Stimulated activated CD8-positive, alpha-beta memory T cell treated with anti-CD3 and anti-CD28 coated beads, Interleukin-4, amount 100 ng/mL, for 4 hours (primary cell): ENCODE measurements around the gene HS6ST2.

Source experiments
- DNase-seq, 2 donors: peaks; one replicate each; pipeline ENCODE4 v3.0.0-alpha.2; 2020; ENCODE audit warnings: low read depth in 2 of 2, low spot score in 1 of 2

Gene HS6ST2

DNA sequence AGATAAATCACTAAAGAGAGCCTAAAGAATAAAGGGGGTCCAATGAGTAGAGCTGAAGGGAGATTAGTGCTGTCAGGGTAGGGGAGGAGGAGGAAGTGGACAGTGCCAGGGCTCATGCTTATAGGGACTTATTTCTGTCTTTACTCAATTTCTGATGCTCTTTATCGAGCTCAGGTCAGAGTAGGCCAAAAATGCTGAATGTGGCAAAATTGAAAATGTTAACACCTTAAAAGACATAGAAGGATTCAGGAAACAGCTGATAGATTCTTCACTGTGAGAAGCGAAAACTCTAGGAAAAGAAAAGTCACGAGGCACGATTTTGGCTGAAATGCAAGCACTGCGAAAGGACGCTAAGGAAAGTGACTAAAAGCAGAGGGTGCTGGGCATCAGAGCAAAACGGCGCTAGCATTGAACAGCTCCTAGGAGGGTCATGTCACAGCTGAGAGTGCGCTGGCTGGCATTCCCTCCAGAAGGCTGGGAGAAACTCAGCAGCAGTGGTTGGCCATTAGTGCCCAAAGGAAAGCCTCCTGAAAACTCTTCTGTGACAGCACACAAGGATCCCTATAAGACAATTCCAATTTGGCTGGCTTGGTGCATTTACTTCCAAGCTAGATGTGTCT, 150.9 kb downstream of the HS6ST2 start:
- DNase-seq, result no peak

GRCh38 chrX:132802033-132802432, 156.4 kb downstream of the HS6ST2 start:
- no peak for DNase-seq

DNA sequence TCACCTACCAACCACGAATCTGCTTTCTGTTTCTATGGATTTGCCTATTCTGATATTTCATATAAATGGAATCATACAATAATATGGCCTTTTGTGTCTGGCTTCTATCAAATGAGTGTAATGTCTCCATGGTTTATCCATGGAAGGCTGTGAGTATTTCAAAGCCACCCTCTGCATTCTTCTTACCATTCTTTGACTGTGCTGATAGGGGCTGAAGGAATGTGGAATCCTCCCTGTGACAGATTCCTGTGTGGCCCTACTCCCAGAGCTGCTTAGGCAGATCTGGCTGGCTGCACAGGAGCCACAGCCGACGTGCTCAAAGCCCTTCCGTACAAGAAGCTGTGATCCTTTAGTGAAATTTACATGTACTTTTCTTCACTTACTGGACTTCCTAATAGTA, 163.2 kb downstream of the HS6ST2 start:
- DNase-seq, result no peak

GRCh38 chrX:132791714-132792113, 166.7 kb downstream of the HS6ST2 start:
- no peak for DNase-seq

DNA sequence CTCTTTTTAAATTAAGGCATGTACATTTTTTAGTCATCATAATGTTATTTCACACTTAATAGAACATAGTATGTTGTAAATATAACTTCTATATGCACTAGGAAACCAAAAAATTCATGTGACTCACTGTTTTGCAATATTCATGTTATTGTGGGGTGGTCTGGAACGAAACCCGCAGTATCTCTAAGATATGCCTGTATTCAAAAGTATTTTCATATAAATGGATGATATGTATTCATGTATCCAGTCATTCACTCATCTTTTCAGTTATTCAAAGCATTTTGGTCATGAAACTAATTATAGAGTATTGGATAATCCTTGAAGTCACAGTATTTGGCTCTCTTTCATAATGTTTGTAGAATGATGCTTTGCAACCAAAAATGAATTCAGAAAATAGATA, 168.1 kb downstream of the HS6ST2 start:
- DNase-seq, result no peak

DNA sequence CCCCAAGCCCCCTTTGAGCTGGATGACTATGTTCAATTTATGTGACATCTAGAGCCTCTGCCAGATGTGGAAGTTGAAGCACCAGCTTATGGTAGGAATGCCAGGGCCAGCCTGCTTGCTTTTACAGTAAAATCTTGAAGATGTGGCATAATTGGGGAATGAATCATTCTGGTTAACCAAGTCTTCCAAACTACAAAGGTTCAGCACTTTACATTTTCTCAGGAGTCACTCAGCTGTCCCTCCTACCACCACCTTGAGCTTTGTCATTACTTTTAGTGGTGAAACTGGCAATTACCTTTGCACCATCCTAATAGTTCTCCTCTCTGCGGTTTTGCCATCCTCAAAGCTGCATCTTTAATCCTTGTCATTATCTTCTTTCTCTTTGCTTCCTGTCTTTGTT, 172.2 kb downstream of the HS6ST2 start:
- no peak for DNase-seq

DNA sequence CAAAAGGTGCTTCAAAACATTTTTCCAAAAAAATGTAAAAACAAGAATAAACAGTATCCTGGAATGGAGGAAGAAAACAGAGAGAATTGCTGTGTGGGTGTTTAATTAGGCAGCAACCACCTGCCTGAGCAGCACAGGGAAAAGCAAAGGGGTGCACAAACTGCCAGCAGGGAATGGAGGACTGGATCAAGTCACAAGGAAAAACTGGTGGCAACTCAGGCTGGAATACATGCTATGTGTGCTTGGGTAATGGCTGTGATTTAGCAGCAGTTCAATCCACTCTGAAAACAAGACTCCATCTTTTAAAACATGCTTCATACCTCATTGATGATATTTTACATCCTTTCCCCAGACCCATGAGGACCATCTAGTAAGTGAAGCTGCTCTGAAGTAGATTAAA, 179.5 kb downstream of the HS6ST2 start:
- DNase-seq, result no peak

GRCh38 chrX:132776486-132777210, 181.8 kb downstream of the HS6ST2 start:
- no peak for DNase-seq

DNA sequence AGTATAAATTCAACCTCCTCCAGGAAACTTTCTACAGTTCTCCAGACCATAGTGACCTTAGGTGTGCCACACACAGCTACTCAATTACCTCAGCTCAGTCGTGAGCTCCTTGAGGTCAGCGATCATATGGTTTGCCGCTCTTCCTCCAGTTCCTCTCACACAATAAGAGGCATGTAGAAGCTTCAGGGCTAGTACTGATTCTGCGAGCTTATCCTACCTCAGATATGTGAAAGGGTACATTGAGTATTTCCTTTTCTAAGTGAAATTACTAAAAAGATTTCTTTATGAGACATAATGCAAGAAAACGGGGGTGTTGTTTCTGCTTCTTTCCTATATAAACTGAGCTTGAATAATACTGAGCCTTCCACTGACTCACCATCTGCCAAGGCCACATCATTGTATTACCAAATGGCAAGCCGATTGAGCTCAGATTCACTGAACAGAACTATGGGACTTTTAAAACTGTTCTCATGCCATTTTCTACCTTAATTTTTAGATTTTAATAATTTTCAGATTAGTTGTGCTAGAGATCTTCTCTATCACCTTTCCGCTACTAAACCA, 183.1 kb downstream of the HS6ST2 start:
- DNase-seq, result no peak

- no peak for DNase-seq
Observed at GRCh38 chrX:132774010-132774714, 184.3 kb downstream of the HS6ST2 start.

- DNase-seq, result no peak
Observed at GRCh38 chrX:132769609-132770008, 188.8 kb downstream of the HS6ST2 start.

DNA sequence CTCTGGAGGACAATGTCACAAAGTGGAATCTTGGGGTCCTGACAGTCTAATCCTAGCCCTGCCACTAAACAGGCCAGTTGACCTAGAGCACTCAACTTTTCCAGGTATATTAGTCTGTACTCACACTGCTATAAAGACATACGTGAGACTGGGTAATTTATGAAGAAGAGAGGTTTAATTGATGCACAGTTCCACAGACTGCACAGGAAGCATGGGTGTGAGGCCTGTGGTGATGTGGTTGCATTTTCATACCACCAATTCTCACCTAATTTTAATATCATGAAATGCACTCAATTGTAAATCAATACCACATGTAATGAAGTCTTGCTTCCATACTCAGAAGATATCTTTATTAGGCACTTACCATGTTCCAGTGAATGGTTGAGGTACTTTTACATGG, 192.0 kb downstream of the HS6ST2 start:
- DNase-seq, result no peak

- DNase-seq, result no peak
Observed at GRCh38 chrX:132763528-132763927, 194.9 kb downstream of the HS6ST2 start.

DNA sequence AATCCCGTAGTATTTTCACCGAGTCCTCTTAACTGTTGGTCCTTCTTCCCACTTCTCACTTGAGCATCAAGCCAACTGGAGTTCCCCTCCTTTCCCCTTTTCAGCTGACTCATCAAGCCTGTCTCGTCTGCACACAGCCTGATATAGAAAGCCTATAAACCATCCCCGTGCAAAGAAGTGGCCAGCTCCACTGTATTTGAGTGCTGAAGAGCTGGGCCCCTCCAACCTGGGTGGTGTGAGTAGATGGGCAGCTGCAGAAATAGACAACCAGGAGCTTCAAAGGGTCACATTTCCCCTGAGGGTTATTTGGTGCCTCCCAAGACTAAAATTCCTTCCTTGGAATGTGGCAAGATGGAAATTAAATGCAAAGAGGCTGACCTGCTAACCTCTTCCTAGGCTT, 199.7 kb downstream of the HS6ST2 start:
- no peak for DNase-seq

DNA sequence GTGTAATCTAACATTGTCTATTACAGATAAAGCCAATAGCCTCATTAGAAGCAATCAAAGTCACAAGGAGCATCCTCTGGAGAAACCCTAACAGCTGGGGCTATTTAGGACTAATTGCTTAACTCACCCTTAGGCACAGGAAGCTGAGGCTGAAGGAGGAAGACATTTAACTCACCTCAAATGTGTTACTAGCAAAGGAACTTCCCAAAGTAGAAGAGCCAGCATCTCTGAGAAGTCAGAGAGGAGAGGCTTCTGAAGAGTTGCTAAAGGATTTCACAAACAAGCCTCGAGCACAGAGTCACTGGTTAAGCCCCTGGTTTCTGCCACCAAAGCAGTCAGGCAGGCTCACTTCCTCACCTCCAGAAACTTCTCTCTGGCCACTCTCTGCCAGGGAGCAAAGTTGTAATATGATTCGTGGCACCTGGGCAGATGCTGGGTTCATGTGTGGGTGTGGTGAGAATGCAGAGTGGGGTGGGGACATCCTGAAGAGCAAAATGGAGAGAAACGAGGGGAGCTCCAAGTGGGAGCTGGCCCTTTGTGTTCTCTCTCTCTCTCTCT, 201.3 kb downstream of the HS6ST2 start:
- DNase-seq, result no peak

DNA sequence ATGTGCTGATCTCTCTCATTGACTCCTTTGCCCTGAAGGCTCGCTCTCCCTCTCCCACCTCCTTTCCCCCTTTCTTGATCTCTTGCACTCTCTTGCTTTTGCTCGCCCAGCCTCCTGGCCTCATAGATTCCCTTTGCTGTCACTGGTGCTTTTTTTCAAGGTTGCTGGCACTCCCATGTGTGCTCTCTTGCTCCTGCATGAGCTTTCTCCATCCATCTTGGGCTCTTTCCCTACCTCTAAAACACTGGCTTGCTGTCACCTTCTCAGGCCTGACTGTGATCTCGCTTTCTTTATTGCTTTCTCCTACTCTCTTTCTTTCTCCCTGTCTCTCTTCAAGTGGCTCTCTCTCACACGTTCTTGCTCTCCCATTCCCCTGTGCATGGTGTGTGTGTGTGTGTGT, 202.0 kb downstream of the HS6ST2 start:
- no peak for DNase-seq

GRCh38 chrX:132751063-132751690, 207.3 kb downstream of the HS6ST2 start:
- no peak for DNase-seq

GRCh38 chrX:132750331-132751062, 207.9 kb downstream of the HS6ST2 start:
- no peak for DNase-seq

DNA sequence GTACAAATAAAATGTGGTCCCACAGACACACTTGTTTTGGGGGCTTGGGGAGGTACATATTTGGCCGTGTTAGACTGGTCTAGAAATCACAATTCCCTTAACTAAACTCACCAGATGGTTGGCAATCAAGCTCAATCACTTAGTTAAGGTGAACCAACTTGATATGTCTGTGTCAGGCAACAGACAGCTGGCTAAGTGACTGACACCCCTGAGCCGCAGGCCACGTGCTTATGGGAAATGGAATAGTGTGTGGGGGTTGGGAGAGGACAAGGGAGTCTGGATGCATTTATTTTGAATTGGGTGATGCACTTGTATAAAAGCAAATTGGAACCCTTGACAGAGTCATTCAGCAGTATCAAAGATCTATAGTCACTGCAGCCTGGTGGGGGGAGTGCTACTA, 209.0 kb downstream of the HS6ST2 start:
- DNase-seq, result no peak

GRCh38 chrX:132748909-132749308, 209.5 kb downstream of the HS6ST2 start:
- DNase-seq, result no peak

- DNase-seq, result no peak
Observed at GRCh38 chrX:132748268-132748667, 210.2 kb downstream of the HS6ST2 start.
